Activated naive CD4-positive, alpha-beta T cell treated with Interleukin-2 at 50 U/mL for 16 hours (primary cell): ENCODE results near the gene CENPN.

Experiments
- DNase-seq: peaks from one replicate; pipeline ENCODE4 v3.0.0-alpha.2; 2020

The CENPN gene

GRCh38 chr16:81006813-81007695 lies at the start of gene CENPN, which contains the start of gene CMC2:
TSS of gene CENPN (plus strand) at chr16:81007214. CDS start at chr16:81011940, 4,726 bp downstream.
TSS of gene CMC2 (minus strand) at chr16:81006885. CDS start at chr16:80997394, 9,491 bp downstream.
- peak; percentile 98 for DNase-seq

- DNase-seq, result no peak
Observed at GRCh38 chr16:80958284-80958683, 48.7 kb upstream of the CENPN start.

GRCh38 chr16:80962879-80963278 lies 44.1 kb upstream of the CENPN start:
- no peak for DNase-seq

GRCh38 chr16:80964351-80964750 lies 42.7 kb upstream of the CENPN start:
- no peak for DNase-seq

- DNase-seq, result no peak
Observed at GRCh38 chr16:80966617-80967016, 40.4 kb upstream of the CENPN start.

GRCh38 chr16:80968386-80969113 lies 38.5 kb upstream of the CENPN start:
- no peak for DNase-seq

- DNase-seq, result no peak
Observed at GRCh38 chr16:80969114-80969484, 37.9 kb upstream of the CENPN start.

- DNase-seq, result no peak
Observed at GRCh38 chr16:80971819-80972218, 35.2 kb upstream of the CENPN start.

- no peak for DNase-seq
Observed at GRCh38 chr16:80972611-80973010, 34.4 kb upstream of the CENPN start.

GRCh38 chr16:80973991-80974390 lies 33.0 kb upstream of the CENPN start:
- no peak for DNase-seq

GRCh38 chr16:80974649-80975376 lies 32.2 kb upstream of the CENPN start:
- no peak for DNase-seq

- no peak for DNase-seq
Observed at GRCh38 chr16:80976946-80977345, 30.1 kb upstream of the CENPN start.

GRCh38 chr16:80981103-80981502 lies 25.9 kb upstream of the CENPN start:
- DNase-seq, result no peak

GRCh38 chr16:80982646-80983045 lies 24.4 kb upstream of the CENPN start:
- DNase-seq, result no peak

- no peak for DNase-seq
Observed at GRCh38 chr16:80984124-80984892, 22.7 kb upstream of the CENPN start.

GRCh38 chr16:80985611-80986010 lies 21.4 kb upstream of the CENPN start:
- DNase-seq, result no peak

- DNase-seq, result no peak
Observed at GRCh38 chr16:80986557-80986956, 20.5 kb upstream of the CENPN start.

- DNase-seq, result no peak
Observed at GRCh38 chr16:80988756-80989155, 18.3 kb upstream of the CENPN start.

- DNase-seq, result no peak
Observed at GRCh38 chr16:80989801-80990200, 17.2 kb upstream of the CENPN start.

GRCh38 chr16:80990577-80990976 lies 16.4 kb upstream of the CENPN start:
- DNase-seq, result no peak

GRCh38 chr16:80990978-80991377 lies 16.0 kb upstream of the CENPN start:
- no peak for DNase-seq

GRCh38 chr16:80991792-80992430 lies 15.1 kb upstream of the CENPN start:
- DNase-seq, result no peak
